GM23248 (cell line): ENCODE data around the gene CNKSR3.

Experiments used
- EZH2 ChIP-seq: fragments of 200-600 bp; sonication (generic); IDR thresholded peaks from 2 replicates; pipeline ENCODE4 v1.6.1; 2018; ENCODE audit warnings: antibody characterized with exemption, mild to moderate bottlenecking; ENCODE audit not compliant: insufficient read depth, poor library complexity, severe bottlenecking
- EZH2phosphoT487 ChIP-seq: fragments of 200-600 bp; sonication (generic); IDR thresholded peaks from 2 replicates; pipeline ENCODE4 v1.6.1; 2018; ENCODE audit warnings: antibody characterized with exemption, moderate library complexity, mild to moderate bottlenecking, low read depth; ENCODE audit not compliant: insufficient read depth

DNA sequence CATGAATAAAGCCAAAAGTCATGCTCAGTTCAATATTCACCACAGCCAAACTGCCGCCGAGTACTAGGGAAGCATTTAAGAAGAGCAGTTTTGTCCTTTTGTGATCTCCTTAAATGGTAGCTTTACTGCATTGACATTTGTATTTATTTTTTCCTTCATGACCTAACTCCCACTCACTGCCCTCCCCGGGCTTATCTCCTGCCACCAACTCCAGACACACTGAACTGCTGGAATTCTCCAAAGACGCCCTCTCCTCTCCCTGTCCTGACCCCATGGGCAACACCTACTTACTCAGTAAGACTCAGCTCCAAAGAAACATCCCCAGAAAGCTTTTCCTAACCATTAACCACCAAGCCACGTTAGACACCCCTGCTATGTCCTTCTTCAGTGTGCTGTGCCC lies 48.5 kb upstream of the CNKSR3 start:
- TF ChIP-seq EZH2phosphoT487 (no peak), EZH2 (no peak)
